Stimulated activated naive CD8-positive, alpha-beta T cell treated with anti-CD3 and anti-CD28 coated beads, Interleukin-15, amount 100 ng/mL, for 72 hours (primary cell): ENCODE results near the gene APLF.
"Not testable (repeated sequence)": the region's sequence is repeated elsewhere in the genome, so short reads cannot be mapped to it uniquely, and the experiment has no call there.

Source experiments
- ATAC-seq: fragments of 150-1000 bp; cut with Tn5 transposase; 2 replicates; pipeline ENCODE4 v1.10.0; 2021; ENCODE audit warnings: mild to moderate bottlenecking, moderate library complexity
- DNase-seq, 2 donors: peaks; one replicate each; pipeline ENCODE4 v3.0.0; 2021 to 2022
- H3K27ac Mint-ChIP-seq, 2 donors: one replicate each; pipeline ENCODE4 v1.8.0; 2022; ENCODE audit warnings: mild to moderate bottlenecking in 2 of 2, mixed read lengths in 2 of 2, moderate library complexity in 2 of 2
- H3K27me3 Mint-ChIP-seq: one replicate; pipeline ENCODE4 v1.8.0; 2022; ENCODE audit warnings: mixed read lengths
- H3K4me1 Mint-ChIP-seq: one replicate; pipeline ENCODE4 v1.8.0; 2022; ENCODE audit warnings: mild to moderate bottlenecking, mixed read lengths
- H3K4me3 Mint-ChIP-seq, 2 donors: one replicate each; pipeline ENCODE4 v1.8.0; 2022; ENCODE audit warnings: mild to moderate bottlenecking in 2 of 2, mixed read lengths in 2 of 2, moderate library complexity in 1 of 2
- H3K9me3 Mint-ChIP-seq, 2 donors: one replicate each; pipeline ENCODE4 v1.8.0; 2022; ENCODE audit warnings: mixed read lengths in 2 of 2

APLF gene

GRCh38 chr2:68564426-68564825 lies 97.0 kb downstream of the APLF start:
- Mint-ChIP-seq H3K4me3 (no peak overlapping the region), H3K27ac (no peak overlapping the region), H3K27me3 (no peaks in the 10 kb centered on the region), H3K4me1 (peaks cover 5% of the 10 kb centered on the region), H3K9me3 (peaks cover 0 to 1% of the 10 kb centered on the region in 2 donors)
- ATAC-seq (no peak), DNase-seq (no peak)

GRCh38 chr2:68565273-68565672 lies 97.9 kb downstream of the APLF start:
- H3K9me3 Mint-ChIP-seq, result peaks cover 0 to 5% of the 10 kb centered on the region in 2 donors
- no peak overlapping the region for H3K4me3 Mint-ChIP-seq
- H3K27ac Mint-ChIP-seq, result no peak overlapping the region
- no peaks in the 10 kb centered on the region for H3K27me3 Mint-ChIP-seq
- ATAC-seq (no peak), DNase-seq (no peak)
- H3K4me1 Mint-ChIP-seq, result no peaks in the 10 kb centered on the region

GRCh38 chr2:68565858-68566257 lies 98.5 kb downstream of the APLF start:
- DNase-seq, result no peak
- H3K4me3 Mint-ChIP-seq, result no peak overlapping the region
- H3K4me1 Mint-ChIP-seq, result no peaks in the 10 kb centered on the region
- no peak for ATAC-seq
- H3K9me3 Mint-ChIP-seq, result peaks cover 0 to 5% of the 10 kb centered on the region in 2 donors
- H3K27me3 Mint-ChIP-seq, result no peaks in the 10 kb centered on the region
- H3K27ac Mint-ChIP-seq, result no peak overlapping the region

GRCh38 chr2:68566362-68566761 lies 99.0 kb downstream of the APLF start:
- no peak overlapping the region for H3K27ac Mint-ChIP-seq
- ATAC-seq (no peak), DNase-seq (no peak)
- peaks cover 0 to 5% of the 10 kb centered on the region in 2 donors for H3K9me3 Mint-ChIP-seq
- H3K4me3 Mint-ChIP-seq, result no peak overlapping the region
- H3K4me1 Mint-ChIP-seq, result no peaks in the 10 kb centered on the region
- no peaks in the 10 kb centered on the region for H3K27me3 Mint-ChIP-seq

- no peaks in the 10 kb centered on the region for H3K4me1 Mint-ChIP-seq
- no peaks in the 10 kb centered on the region for H3K27me3 Mint-ChIP-seq
- H3K9me3 Mint-ChIP-seq, result peaks cover 0 to 5% of the 10 kb centered on the region in 2 donors
- ATAC-seq, result no peak
- DNase-seq, result no peak
- H3K27ac Mint-ChIP-seq, result no peak overlapping the region
- no peak overlapping the region for H3K4me3 Mint-ChIP-seq
Measured at GRCh38 chr2:68568116-68568515, 100.7 kb downstream of the APLF start.

GRCh38 chr2:68569604-68570003 lies 102.2 kb downstream of the APLF start:
- H3K27me3 Mint-ChIP-seq, result no peaks in the 10 kb centered on the region
- no peak overlapping the region for H3K4me3 Mint-ChIP-seq
- ATAC-seq (no peak), DNase-seq (no peak)
- H3K4me1 Mint-ChIP-seq, result no peaks in the 10 kb centered on the region
- H3K9me3 Mint-ChIP-seq, result peaks cover 0 to 5% of the 10 kb centered on the region in 2 donors
- H3K27ac Mint-ChIP-seq, result no peak overlapping the region

GRCh38 chr2:68570434-68570833 lies 103.0 kb downstream of the APLF start:
- H3K9me3 Mint-ChIP-seq, result not testable (repeated sequence)

GRCh38 chr2:68574202-68574791 lies 106.9 kb downstream of the APLF start:
- DNase-seq (no peak), ATAC-seq (no peak)
- Mint-ChIP-seq H3K4me3 (no peak overlapping the region), H3K4me1 (no peaks in the 10 kb centered on the region), H3K9me3 (peaks cover 0 to 5% of the 10 kb centered on the region in 2 donors), H3K27me3 (no peaks in the 10 kb centered on the region), H3K27ac (no peak overlapping the region)

More at GRCh38 chr2:68570434-68570833, 103.0 kb downstream of the APLF start:
- not testable (repeated sequence) for H3K27ac Mint-ChIP-seq, H3K27me3 Mint-ChIP-seq, H3K4me3 Mint-ChIP-seq, H3K4me1 Mint-ChIP-seq, ATAC-seq, DNase-seq

- Mint-ChIP-seq H3K4me3 (no peak overlapping the region), H3K4me1 (no peaks in the 10 kb centered on the region), H3K9me3 (no peaks in the 10 kb centered on the region), H3K27ac (no peak overlapping the region), H3K27me3 (no peaks in the 10 kb centered on the region)
- DNase-seq (no peak), ATAC-seq (no peak)
Measured at GRCh38 chr2:68577183-68577582, 109.8 kb downstream of the APLF start.

- DNase-seq (no peak), ATAC-seq (no peak)
- H3K27me3 Mint-ChIP-seq, result no peaks in the 10 kb centered on the region
- no peak overlapping the region for H3K4me3 Mint-ChIP-seq
- no peak overlapping the region for H3K27ac Mint-ChIP-seq
- no peaks in the 10 kb centered on the region for H3K4me1 Mint-ChIP-seq
- no peaks in the 10 kb centered on the region for H3K9me3 Mint-ChIP-seq
Measured at GRCh38 chr2:68579689-68580088, 112.3 kb downstream of the APLF start.

- no peaks in the 10 kb centered on the region for H3K27me3 Mint-ChIP-seq
- peaks cover 6% of the 10 kb centered on the region for H3K4me1 Mint-ChIP-seq
- ATAC-seq (no peak), DNase-seq (no peak)
- no peak overlapping the region for H3K4me3 Mint-ChIP-seq
- H3K9me3 Mint-ChIP-seq, result no peaks in the 10 kb centered on the region
- H3K27ac Mint-ChIP-seq, result no peak overlapping the region
Measured at GRCh38 chr2:68588589-68588988, 121.2 kb downstream of the APLF start.

- no peak for DNase-seq
- Mint-ChIP-seq H3K9me3 (no peaks in the 10 kb centered on the region), H3K4me3 (no peak overlapping the region), H3K4me1 (peaks cover 16% of the 10 kb centered on the region), H3K27ac (peak overlapping the region in 1 of 2 donors; percentile 16), H3K27me3 (no peaks in the 10 kb centered on the region)
- ATAC-seq, result no peak
Measured at GRCh38 chr2:68589963-68590362, 122.6 kb downstream of the APLF start.

- Mint-ChIP-seq H3K27me3 (no peaks in the 10 kb centered on the region), H3K27ac (no peak overlapping the region), H3K9me3 (no peaks in the 10 kb centered on the region), H3K4me1 (peaks cover 18% of the 10 kb centered on the region), H3K4me3 (no peak overlapping the region)
- no peak for ATAC-seq
- DNase-seq, result no peak
Measured at GRCh38 chr2:68590702-68591101, 123.3 kb downstream of the APLF start.

GRCh38 chr2:68591225-68591624 lies 123.8 kb downstream of the APLF start:
- no peaks in the 10 kb centered on the region for H3K9me3 Mint-ChIP-seq
- no peaks in the 10 kb centered on the region for H3K27me3 Mint-ChIP-seq
- no peak overlapping the region for H3K27ac Mint-ChIP-seq
- peaks cover 18% of the 10 kb centered on the region for H3K4me1 Mint-ChIP-seq
- ATAC-seq, result no peak
- H3K4me3 Mint-ChIP-seq, result no peak overlapping the region
- DNase-seq, result no peak

GRCh38 chr2:68594041-68594440 lies 126.7 kb downstream of the APLF start:
- H3K27ac Mint-ChIP-seq, result no peak overlapping the region
- ATAC-seq (no peak), DNase-seq (no peak)
- no peaks in the 10 kb centered on the region for H3K27me3 Mint-ChIP-seq
- H3K4me1 Mint-ChIP-seq, result peaks cover 18% of the 10 kb centered on the region
- H3K4me3 Mint-ChIP-seq, result no peak overlapping the region
- peaks cover 0 to under 1% of the 10 kb centered on the region in 2 donors for H3K9me3 Mint-ChIP-seq

GRCh38 chr2:68594674-68595492 lies 127.5 kb downstream of the APLF start:
- no peak overlapping the region for H3K27ac Mint-ChIP-seq
- ATAC-seq (peak; percentile 49), DNase-seq (peak; percentile 32 to 38)
- no peaks in the 10 kb centered on the region for H3K27me3 Mint-ChIP-seq
- peak overlapping the region in 1 of 2 donors; percentile 25 for H3K4me3 Mint-ChIP-seq
- H3K4me1 Mint-ChIP-seq, result peaks cover 18% of the 10 kb centered on the region
- peaks cover 2 to 9% of the 10 kb centered on the region in 2 donors for H3K9me3 Mint-ChIP-seq
